Ammon's horn (tissue), 1 donor: ENCODE measurements around the gene CTDSPL.

ENCODE experiments used
- DNase-seq: peaks from one replicate; pipeline ENCODE4 v3.0.0-alpha.2; 2016; ENCODE audit warnings: low spot score

Gene CTDSPL

GRCh38 chr3:37916685-37917084 lies 55.0 kb downstream of the CTDSPL start:
- DNase-seq, result no peak

- DNase-seq, result no peak
Observed at GRCh38 chr3:37918627-37919026, 56.9 kb downstream of the CTDSPL start.

GRCh38 chr3:37920156-37920699 lies 58.5 kb downstream of the CTDSPL start:
- no peak for DNase-seq

GRCh38 chr3:37921025-37921424 lies 59.3 kb downstream of the CTDSPL start:
- DNase-seq, result no peak

- peak; percentile 49 for DNase-seq
Observed at GRCh38 chr3:37922721-37923568, 61.3 kb downstream of the CTDSPL start.

GRCh38 chr3:37923569-37924040 lies 61.9 kb downstream of the CTDSPL start:
- no peak for DNase-seq

- no peak for DNase-seq
Observed at GRCh38 chr3:37924453-37924852, 62.8 kb downstream of the CTDSPL start.

- no peak for DNase-seq
Observed at GRCh38 chr3:37925157-37925556, 63.5 kb downstream of the CTDSPL start.

GRCh38 chr3:37926611-37927010 lies 64.9 kb downstream of the CTDSPL start:
- DNase-seq, result no peak

- DNase-seq, result no peak
Observed at GRCh38 chr3:37930495-37930894, 68.8 kb downstream of the CTDSPL start.

GRCh38 chr3:37932505-37932904 lies 70.8 kb downstream of the CTDSPL start:
- DNase-seq, result no peak

GRCh38 chr3:37934631-37935289 lies 73.1 kb downstream of the CTDSPL start:
- no peak for DNase-seq

- no peak for DNase-seq
Observed at GRCh38 chr3:37935290-37935668, 73.6 kb downstream of the CTDSPL start.

- no peak for DNase-seq
Observed at GRCh38 chr3:37935756-37936666, 74.3 kb downstream of the CTDSPL start.

GRCh38 chr3:37937156-37937555 lies 75.5 kb downstream of the CTDSPL start:
- no peak for DNase-seq

- DNase-seq, result no peak
Observed at GRCh38 chr3:37938011-37938410, 76.3 kb downstream of the CTDSPL start.

- DNase-seq, result no peak
Observed at GRCh38 chr3:37940242-37940908, 78.7 kb downstream of the CTDSPL start.

- DNase-seq, result no peak
Observed at GRCh38 chr3:37941608-37942508, 80.2 kb downstream of the CTDSPL start.

- no peak for DNase-seq
Observed at GRCh38 chr3:37942646-37943045, 81.0 kb downstream of the CTDSPL start.

- DNase-seq, result no peak
Observed at GRCh38 chr3:37943126-37943525, 81.4 kb downstream of the CTDSPL start.
